ENCODE measurements around the gene IL23R. TPM values are rescaled to one million over a fixed set of nuclear protein-coding genes. Genes with fewer than 3 reads are reported as not detected.
"Not testable (repeated sequence)": the region's sequence is repeated elsewhere in the genome, so short reads cannot be mapped to it uniquely, and the experiment has no call there.

Gene IL23R
- total RNA-seq, 1 donor from 2014 or later = not detected

GRCh38 chr1:67189953-67190352 is 23.7 kb downstream of the IL23R start:
- no peak for DNase-seq (ENCODE audit: low spot score)
- intact Hi-C loops (cut with DNase I) = no loop called here

GRCh38 chr1:67190410-67190809 is 24.2 kb downstream of the IL23R start:
- DNase-seq (ENCODE audit: low spot score) = no peak
- intact Hi-C loops (cut with DNase I) = no loop called here

- intact Hi-C loops (cut with DNase I) = no loop called here
- DNase-seq (ENCODE audit: low spot score) = no peak
Measured at GRCh38 chr1:67190942-67191341, 24.7 kb downstream of the IL23R start.

DNA sequence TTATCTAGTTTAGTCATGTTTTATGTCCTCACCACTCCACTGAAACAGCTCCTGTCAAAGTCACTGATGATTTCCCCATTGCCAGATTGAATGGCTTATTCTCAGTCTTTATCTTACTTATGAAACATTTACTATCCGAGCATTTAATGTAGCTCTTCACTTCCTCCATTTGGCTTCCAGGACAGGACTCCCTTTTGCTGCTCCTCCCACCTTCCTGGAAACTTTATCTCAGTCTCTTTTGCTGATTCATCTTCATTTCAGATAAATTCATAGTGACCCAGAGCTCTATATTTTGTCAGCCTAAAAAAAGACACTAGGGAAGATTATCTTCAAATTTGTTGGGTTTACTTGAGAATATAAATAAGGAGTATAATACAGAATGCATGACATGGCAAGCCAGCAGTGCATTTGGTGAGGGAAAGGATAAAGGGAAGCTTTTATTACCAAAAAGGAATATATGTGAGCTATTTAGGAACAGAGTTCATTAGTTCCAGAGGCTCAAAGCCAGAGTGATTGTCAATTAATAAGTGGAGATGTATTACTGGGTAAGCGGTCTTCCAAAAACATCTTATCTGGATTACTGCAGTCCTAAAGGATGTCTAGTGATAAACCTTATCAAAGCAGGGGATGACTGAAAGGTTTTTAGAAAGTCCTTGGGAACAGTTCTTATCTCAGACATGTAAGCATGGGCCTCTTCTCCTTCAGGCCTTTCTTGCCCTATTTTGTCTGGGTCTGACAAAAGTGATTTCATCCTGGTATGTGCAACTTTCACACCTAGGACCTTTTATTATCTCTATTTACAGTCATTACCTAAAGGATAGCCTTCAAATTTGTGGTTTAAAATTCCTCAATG is 25.6 kb downstream of the IL23R start:
- no peak for DNase-seq (ENCODE audit: low spot score)
- intact Hi-C loops (cut with DNase I) = no loop called here

DNA sequence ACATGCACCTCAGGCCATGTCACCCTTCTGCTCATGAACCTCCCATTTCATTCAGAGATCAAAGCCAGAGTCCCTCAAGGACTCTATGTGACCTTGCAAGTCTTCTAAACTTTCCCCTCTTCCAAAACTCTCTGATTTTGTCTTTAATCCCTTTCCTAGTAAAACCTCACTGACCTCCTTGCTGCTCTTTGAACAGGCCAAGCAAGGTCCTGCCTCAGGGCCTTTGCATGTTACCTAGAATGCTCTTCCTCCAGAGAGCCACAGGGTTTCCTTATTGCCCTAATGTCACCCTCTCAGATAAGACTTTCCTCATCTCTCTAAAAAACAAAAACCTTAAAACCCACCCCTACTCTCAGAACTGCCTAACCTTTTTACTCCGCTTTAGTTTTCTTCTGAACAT is 26.6 kb downstream of the IL23R start:
- no peak for DNase-seq (ENCODE audit: low spot score)
- intact Hi-C loops (cut with DNase I) = no loop called here

DNA sequence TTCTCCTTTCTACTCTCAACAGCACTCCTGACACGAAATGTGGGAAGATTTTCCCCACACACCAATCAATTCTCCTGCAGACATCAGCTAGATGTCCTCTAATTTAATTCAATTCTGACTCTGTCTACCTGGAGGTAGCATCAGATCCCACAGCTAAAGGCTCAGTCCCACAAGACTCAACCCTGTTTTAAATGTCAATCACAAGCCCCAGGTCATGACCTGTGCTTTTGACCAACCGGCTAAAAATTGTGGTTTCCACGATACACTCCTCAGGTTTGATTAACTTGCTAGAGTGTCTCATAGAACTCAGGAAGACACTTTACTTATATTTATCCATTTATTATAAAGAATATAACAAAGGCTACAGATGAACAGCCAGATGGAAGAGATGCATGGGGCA is 27.4 kb downstream of the IL23R start:
- DNase-seq (ENCODE audit: low spot score) = no peak
- intact Hi-C loops (cut with DNase I) = no loop called here

DNA sequence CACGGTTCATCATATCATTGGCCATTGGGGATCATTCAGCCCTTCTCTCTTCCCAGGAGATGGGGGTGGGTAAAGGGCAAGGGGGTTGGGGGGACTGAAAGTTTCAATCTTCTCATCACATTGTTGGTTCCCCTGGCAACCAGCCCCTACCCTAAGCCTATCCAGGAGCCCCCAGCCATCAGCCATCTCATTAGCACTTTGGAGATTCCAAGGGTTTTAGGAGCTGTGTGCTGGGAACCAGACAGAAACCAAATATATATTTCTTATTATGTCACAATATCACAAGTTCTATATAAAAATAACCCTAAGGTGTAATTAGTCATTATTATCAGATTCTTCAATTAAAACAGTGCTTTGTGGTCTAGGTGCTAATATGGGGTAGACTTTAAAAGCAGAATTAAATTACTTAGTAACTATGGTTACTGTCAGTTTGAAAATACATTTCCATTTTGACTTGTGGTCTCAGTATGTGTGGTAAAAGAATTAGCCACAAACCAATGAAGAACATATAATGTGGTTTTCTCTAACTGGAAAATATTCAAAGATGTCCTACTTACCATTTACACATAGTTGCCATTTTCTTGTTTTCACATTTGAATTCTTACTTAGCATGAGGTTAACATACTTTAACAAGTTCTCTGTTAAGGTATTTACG is 28.1 kb downstream of the IL23R start:
- intact Hi-C loops (cut with DNase I) = no loop called here
- DNase-seq (ENCODE audit: low spot score) = no peak

DNA sequence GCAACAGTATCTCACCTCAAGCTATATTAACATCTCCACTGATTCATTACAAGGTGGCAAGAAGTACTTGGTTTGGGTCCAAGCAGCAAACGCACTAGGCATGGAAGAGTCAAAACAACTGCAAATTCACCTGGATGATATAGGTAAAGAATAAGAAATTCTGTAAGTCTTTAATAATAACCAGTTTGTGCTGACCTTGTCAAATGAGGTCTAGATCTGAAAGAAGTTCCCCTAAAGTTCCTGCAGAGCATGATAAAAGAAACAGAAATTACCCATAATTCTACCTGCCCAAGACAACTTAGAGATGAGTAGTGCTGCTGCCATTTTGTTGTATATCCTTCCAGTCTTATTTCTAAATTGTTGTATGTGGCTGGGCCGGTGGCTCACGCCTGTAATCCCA is 34.5 kb downstream of the IL23R start:
- intact Hi-C loops (cut with DNase I) = loop anchor here (10.0 kb wide), 1 partner anchor 436 kb away; no protein-coding TSS in a partner anchor
- no peak for DNase-seq (ENCODE audit: low spot score)

DNA sequence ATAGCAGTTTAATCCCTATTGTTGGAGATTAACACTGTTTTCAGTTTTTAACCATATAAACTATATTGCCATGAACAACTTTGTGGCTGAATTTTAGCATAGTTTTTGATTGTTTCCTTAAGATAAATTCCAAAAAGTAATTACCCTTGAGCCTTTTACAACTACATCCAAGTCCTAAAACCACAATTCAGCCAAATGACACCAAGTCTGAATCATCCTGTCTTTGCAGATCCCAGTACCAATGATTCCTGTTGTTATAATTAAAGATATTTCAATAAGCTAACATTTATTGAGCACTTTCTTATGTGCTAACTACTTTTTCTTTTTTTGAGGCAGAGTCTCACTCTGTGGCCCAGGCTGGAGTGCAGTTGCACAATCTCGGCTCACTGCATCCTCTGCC is 35.6 kb downstream of the IL23R start:
- no peak for DNase-seq (ENCODE audit: low spot score)
- intact Hi-C loops (cut with DNase I) = loop anchor here (10.0 kb wide), 1 partner anchor 437 kb away; no protein-coding TSS in a partner anchor

GRCh38 chr1:67204298-67204980 is 38.2 kb downstream of the IL23R start:
- intact Hi-C loops (cut with DNase I) = loop anchor here (10.0 kb wide), 1 partner anchor 440 kb away; no protein-coding TSS in a partner anchor

DNA sequence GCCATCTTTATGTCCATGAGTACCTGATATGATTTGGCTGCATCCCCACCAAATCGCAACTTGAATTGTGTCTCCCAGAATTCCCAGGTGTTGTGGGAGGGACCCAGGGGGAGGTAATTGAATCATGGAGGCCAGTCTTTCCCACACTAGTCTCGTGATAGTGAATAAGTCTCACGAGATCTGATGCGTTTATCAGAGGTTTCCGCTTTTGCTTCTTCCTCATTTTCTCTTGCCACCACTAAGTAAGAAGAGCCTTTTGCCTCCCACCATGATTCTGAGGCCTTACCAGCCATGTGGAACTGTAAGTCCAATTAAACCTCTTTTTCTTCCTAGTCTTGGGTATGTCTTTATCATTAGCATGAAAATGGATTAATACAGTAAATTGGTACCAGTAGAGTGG is 41.1 kb downstream of the IL23R start:
- intact Hi-C loops (cut with DNase I) = loop anchor here (10.0 kb wide), 1 partner anchor 443 kb away; no protein-coding TSS in a partner anchor
- not testable (repeated sequence) for DNase-seq (ENCODE audit: low spot score)

More at GRCh38 chr1:67204298-67204980, 38.2 kb downstream of the IL23R start:
- DNase-seq (ENCODE audit: low spot score) = no peak

- intact Hi-C loops (cut with DNase I) = loop anchor here (10.0 kb wide), 1 partner anchor 443 kb away; no protein-coding TSS in a partner anchor
- DNase-seq (ENCODE audit: low spot score) = no peak
Measured at GRCh38 chr1:67208217-67208616, 42.0 kb downstream of the IL23R start.

DNA sequence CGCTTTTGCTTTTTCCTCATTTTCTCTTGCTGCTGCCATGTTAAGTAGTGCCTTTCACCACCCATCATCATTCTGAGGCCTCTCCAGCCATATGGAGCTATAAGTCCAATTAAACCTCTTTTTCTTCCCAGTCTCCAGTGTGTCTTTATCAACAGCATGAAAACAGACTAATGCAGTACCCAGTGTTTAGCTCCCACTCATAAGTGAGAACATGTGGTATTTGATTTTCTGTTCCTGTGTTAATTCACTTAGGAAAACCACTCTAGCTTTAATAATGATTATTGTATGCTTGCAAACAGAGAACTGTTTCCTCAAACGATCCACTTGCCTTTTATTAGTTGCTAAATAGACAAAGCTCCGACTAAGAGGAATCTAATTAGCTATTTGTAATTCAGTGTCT is 43.3 kb downstream of the IL23R start:
- no peak for DNase-seq (ENCODE audit: low spot score)
- intact Hi-C loops (cut with DNase I) = loop anchor here (10.0 kb wide), 1 partner anchor 445 kb away; no protein-coding TSS in a partner anchor

DNA sequence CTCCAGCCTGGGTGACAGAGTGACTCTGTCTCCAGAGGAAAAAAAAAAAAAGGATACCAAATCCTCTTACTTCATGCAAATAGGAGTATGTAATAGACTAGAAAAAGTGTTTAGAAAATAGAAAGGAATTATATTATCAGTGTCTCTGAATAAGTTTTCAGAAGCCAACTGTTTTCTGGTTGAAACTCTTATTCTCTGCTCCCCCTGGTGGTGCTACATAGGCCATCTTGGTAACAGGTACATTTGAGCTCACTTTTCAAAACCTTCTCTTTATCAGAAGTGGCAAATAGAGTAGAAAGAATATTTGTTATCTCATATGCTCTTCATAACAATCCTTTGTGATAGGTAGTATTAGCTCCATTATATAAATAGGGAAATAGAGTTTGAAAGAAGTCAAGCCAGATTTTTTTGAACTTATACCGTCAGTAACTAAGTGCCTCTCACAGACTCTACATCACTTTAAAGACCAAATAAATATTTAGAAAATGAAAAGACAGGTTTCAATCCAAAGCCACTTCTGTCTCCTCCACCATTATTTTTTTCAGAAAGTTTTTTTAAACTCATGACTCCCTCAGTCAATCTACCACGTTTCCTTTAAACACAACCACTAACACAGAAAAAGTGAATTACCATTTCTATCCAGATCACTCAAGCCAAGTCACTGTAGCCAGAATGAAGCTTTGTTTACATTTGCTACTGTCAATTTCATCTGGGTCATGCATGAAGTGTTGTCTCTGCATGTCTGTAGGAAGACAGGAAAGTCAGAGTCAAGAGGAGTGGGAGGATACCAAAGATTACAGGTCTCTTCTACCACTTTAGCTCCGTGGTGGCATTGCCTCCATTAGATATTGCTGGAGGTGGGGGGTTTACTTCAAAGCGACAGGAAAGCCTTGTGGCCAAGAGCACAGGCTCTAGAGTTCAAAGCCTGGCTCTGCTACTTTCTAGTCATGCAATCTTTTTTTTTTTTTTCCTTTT is 45.6 kb downstream of the IL23R start:
- intact Hi-C loops (cut with DNase I) = loop anchor here (5.0 kb wide), 1 partner anchor 215 kb away; no protein-coding TSS in a partner anchor
- no peak for DNase-seq (ENCODE audit: low spot score)

- no peak for DNase-seq (ENCODE audit: low spot score)
- intact Hi-C loops (cut with DNase I) = loop anchor here (5.0 kb wide), 1 partner anchor 216 kb away; no protein-coding TSS in a partner anchor
Measured at GRCh38 chr1:67213164-67213563, 46.9 kb downstream of the IL23R start.

DNA sequence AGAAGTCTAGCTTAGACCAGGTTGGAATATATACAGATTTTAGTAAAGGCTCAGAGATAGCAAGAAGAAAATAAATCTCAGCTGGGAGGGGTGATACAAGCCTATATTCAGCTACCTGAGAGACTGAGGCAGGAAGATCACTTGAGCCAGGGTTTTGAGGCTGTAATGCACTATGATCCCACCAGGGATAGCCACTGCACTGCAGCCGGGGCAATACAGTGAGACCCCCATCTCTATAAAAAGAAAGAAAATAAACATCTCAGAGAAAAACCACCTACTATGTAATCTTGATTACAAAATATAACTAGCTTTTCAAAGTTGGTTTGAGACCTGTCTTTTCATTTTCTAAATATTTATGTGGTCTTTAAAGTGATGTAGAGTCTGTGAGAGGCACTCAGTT is 47.7 kb downstream of the IL23R start:
- no peak for DNase-seq (ENCODE audit: low spot score)
- intact Hi-C loops (cut with DNase I) = loop anchor here (5.0 kb wide), 1 partner anchor 217 kb away; no protein-coding TSS in a partner anchor

GRCh38 chr1:67214420-67215174 is 48.3 kb downstream of the IL23R start:
- DNase-seq (ENCODE audit: low spot score) = no peak
- intact Hi-C loops (cut with DNase I) = loop anchor here (5.0 kb wide), 1 partner anchor 217 kb away; no protein-coding TSS in a partner anchor

GRCh38 chr1:67216401-67216800 is 50.1 kb downstream of the IL23R start:
- DNase-seq (ENCODE audit: low spot score) = no peak
- intact Hi-C loops (cut with DNase I) = no loop called here
